ENCODE results near the gene ABCA10.

ABCA10 gene

GRCh38 chr17:69130627-69131296 is 97.9 kb downstream of the ABCA10 start:
- H3K4me2 ChIP-seq (ENCODE audit: low read length): no peak overlapping the region
- no peaks in the 10 kb centered on the region for H3K79me2 ChIP-seq (ENCODE audit: insufficient read depth, low read length)
- H3K9me2 ChIP-seq (ENCODE audit: low read depth, low read length): no peaks in the 10 kb centered on the region
- no peak overlapping the region for H3K27ac ChIP-seq (ENCODE audit: low read depth, low read length, poor library complexity, severe bottlenecking)
- TF ChIP-seq EZH2 (IDR thresholded peaks at IDR 0.05; ENCODE audit: borderline replicate concordance, low read length) (no peak), CTCF (IDR thresholded peaks at IDR 0.05; ENCODE audit: low read length) (no peak)
- H3K36me3 ChIP-seq (ENCODE audit: insufficient read depth, low read length): no peaks in the 10 kb centered on the region
- no peak overlapping the region for H3K4me3 ChIP-seq (ENCODE audit: low read depth, low read length, poor library complexity, severe bottlenecking)
- H3K4me1 ChIP-seq (ENCODE audit: insufficient read depth, low read length, severe bottlenecking): no peaks in the 10 kb centered on the region
- H3K27me3 ChIP-seq (ENCODE audit: insufficient read depth, low read length): no peaks in the 10 kb centered on the region
- no peak overlapping the region for H2AFZ ChIP-seq (ENCODE audit: low read length)
- H3K9ac ChIP-seq (ENCODE audit: low read length): no peak overlapping the region
- no peaks in the 10 kb centered on the region for H4K20me1 ChIP-seq (ENCODE audit: insufficient read depth, low read length)
- H3K9me3 ChIP-seq (ENCODE audit: low read length): no peaks in the 10 kb centered on the region
- no peaks in the 10 kb centered on the region for H3F3A ChIP-seq (ENCODE audit: insufficient read depth, low read length)

GRCh38 chr17:69123626-69124025 is 105.0 kb downstream of the ABCA10 start:
- Histone ChIP-seq H3K9me2 (ENCODE audit: low read depth, low read length) (no peaks in the 10 kb centered on the region), H3K9ac (ENCODE audit: low read length) (no peak overlapping the region), H3F3A (ENCODE audit: insufficient read depth, low read length) (no peaks in the 10 kb centered on the region), H3K4me1 (ENCODE audit: insufficient read depth, low read length, severe bottlenecking) (peaks cover 8% of the 10 kb centered on the region), H3K4me3 (ENCODE audit: low read depth, low read length, poor library complexity, severe bottlenecking) (no peak overlapping the region), H3K9me3 (ENCODE audit: low read length) (no peaks in the 10 kb centered on the region), H2AFZ (ENCODE audit: low read length) (no peak overlapping the region), H3K4me2 (ENCODE audit: low read length) (no peak overlapping the region), H3K27ac (ENCODE audit: low read depth, low read length, poor library complexity, severe bottlenecking) (no peak overlapping the region), H3K79me2 (ENCODE audit: insufficient read depth, low read length) (no peaks in the 10 kb centered on the region), H3K27me3 (ENCODE audit: insufficient read depth, low read length) (no peaks in the 10 kb centered on the region), H3K36me3 (ENCODE audit: insufficient read depth, low read length) (no peaks in the 10 kb centered on the region), H4K20me1 (ENCODE audit: insufficient read depth, low read length) (no peaks in the 10 kb centered on the region)
- no peak for TF ChIP-seq EZH2 (IDR thresholded peaks at IDR 0.05; ENCODE audit: borderline replicate concordance, low read length)
- no peak for TF ChIP-seq CTCF (IDR thresholded peaks at IDR 0.05; ENCODE audit: low read length)

GRCh38 chr17:69122065-69122464 is 106.6 kb downstream of the ABCA10 start:
- Histone ChIP-seq H3K9me2 (ENCODE audit: low read depth, low read length) (no peaks in the 10 kb centered on the region), H3K36me3 (ENCODE audit: insufficient read depth, low read length) (no peaks in the 10 kb centered on the region), H4K20me1 (ENCODE audit: insufficient read depth, low read length) (no peaks in the 10 kb centered on the region), H3F3A (ENCODE audit: insufficient read depth, low read length) (no peaks in the 10 kb centered on the region), H3K9me3 (ENCODE audit: low read length) (no peaks in the 10 kb centered on the region), H3K27ac (ENCODE audit: low read depth, low read length, poor library complexity, severe bottlenecking) (no peak overlapping the region), H3K4me1 (ENCODE audit: insufficient read depth, low read length, severe bottlenecking) (peaks cover 23% of the 10 kb centered on the region), H3K27me3 (ENCODE audit: insufficient read depth, low read length) (no peaks in the 10 kb centered on the region), H3K4me2 (ENCODE audit: low read length) (no peak overlapping the region), H3K79me2 (ENCODE audit: insufficient read depth, low read length) (no peaks in the 10 kb centered on the region), H3K9ac (ENCODE audit: low read length) (no peak overlapping the region), H3K4me3 (ENCODE audit: low read depth, low read length, poor library complexity, severe bottlenecking) (no peak overlapping the region), H2AFZ (ENCODE audit: low read length) (no peak overlapping the region)
- TF ChIP-seq EZH2 (IDR thresholded peaks at IDR 0.05; ENCODE audit: borderline replicate concordance, low read length): no peak

All from OCI-LY1 (cell line).